Measurements from ENCODE around the gene VDR. TPM values are rescaled to one million over a fixed set of nuclear protein-coding genes. Genes with fewer than 3 reads are reported as not detected.
A peak's percentile ranks its signal among the peaks of the same experiment; 100 is the strongest.

The VDR gene
- polyA plus RNA-seq (29.0 to 94.7 TPM (median 43.3 TPM) in 3 replicates), polyA minus RNA-seq (39.0 to 158 TPM (median 72.7 TPM) in 3 replicates)
- 10.2 TPM for polyA plus RNA-seq (2011; ENCODE audit: low read depth)
- polyA plus RNA-seq (2011; cell fraction: cytosol; rRNA removed): 46.2 and 48.7 TPM in 2 replicates
- 69.6 and 86.5 TPM in 2 replicates for polyA plus RNA-seq (2011; cell fraction: nucleus; rRNA removed)
- polyA plus RNA-seq (2012; ENCODE audit: low replicate concordance): 19.7 and 55.7 TPM in 2 replicates
- polyA minus RNA-seq (2011; cell fraction: cytosol; rRNA and poly(A)+ RNA removed): 38.6 TPM
- 39.1 and 52.8 TPM in 2 replicates for polyA minus RNA-seq (2011; cell fraction: nucleus; rRNA and poly(A)+ RNA removed)

DNA sequence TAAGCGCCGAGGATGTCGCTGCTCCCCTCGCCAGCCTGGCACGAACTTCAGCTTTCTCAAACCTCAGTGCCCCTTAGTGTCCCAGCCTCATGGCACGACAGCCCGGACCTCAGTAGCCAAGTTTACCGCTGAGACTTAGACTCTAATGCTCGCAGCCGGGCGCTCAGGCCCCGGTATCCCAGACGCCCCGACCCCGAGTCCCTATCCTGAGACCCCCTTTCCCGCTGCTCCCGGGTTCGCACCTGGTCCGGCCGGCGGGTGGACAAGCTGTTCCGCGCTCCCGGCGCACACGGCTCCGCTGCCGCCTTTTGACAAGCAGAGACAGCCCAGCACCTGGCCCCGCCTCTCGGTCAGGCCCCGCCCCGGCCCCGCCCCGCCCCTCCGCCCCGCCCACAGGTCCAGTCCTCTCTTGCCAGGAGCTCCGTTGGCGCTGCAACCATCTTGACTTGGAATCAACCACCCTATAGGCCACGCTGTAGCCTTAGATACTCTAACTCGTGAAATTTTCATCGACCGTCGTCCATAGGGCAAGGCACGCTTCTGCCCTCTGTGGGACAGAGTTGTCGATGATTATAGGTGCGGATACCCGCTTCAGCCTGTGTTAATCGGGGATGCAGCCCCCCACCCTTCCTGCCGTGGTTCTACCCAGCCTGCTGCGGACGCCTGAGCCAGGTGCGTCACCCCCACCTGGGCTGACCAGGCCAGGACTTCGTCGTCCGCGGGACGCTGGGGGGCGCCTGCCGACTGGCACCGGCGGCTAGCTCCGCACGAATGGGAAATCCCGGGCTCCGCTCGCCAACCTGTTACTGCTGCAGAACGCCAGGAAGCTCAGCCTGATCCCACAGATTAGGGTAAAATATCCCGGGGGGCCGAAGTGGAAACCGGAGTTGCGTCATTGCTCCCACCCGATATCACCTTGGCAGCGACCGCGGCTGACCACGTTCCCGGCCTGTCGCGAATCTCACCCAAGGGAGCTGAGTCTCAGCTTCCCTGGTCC lies at the start of gene VDR:
TSS of gene VDR (minus strand) at position 282 of the 997 bp plus-strand sequence. CDS start 25,881 bp downstream, outside the sequence.
- H3K9ac ChIP-seq (ENCODE audit: control insufficient read depth, extremely low read depth, insufficient read depth, low read length): peak within 1 kb of the TSS; percentile 74
- FAIRE-seq (no peak), DNase-seq (ENCODE audit: low read depth, low spot score) (no peak)
- peaks cover 21% of the 10 kb centered on the region for H4K20me1 ChIP-seq (ENCODE audit: control insufficient read depth, extremely low read depth, insufficient read depth, low read length)
- peaks cover 9% of the 10 kb centered on the region for H3K9me1 ChIP-seq (ENCODE audit: control insufficient read depth, extremely low read depth, insufficient read depth, low read length)
- no peaks in the 10 kb centered on the region for H3K9me3 ChIP-seq (ENCODE audit: control insufficient read depth, low read depth, low read length)
- TF ChIP-seq EZH2 (IDR thresholded peaks at IDR 0.05; ENCODE audit: low read length) (no peak), CTCF (optimal IDR thresholded peaks at IDR 0.05 in 1 of 3, IDR thresholded peaks at IDR 0.05 in 1 of 3, conservative IDR thresholded peaks at IDR 0.05 in 1 of 3; ENCODE audit: extremely low read depth in 1 of 3, insufficient read depth in 2 of 3, low read length in 3 of 3) (peak; percentile 44 to 80 (median 47))
- peak within 1 kb of the TSS; percentile 98 for H2AFZ ChIP-seq (ENCODE audit: control insufficient read depth, low read length)
- dilution Hi-C loops (cut with MboI; ENCODE audit: extremely low pct_ligation_motif_present, low sequenced_read_pairs): no loop called here
- H3K79me2 ChIP-seq (ENCODE audit: control insufficient read depth, insufficient read depth, low read length): peaks cover 42% of the 10 kb centered on the region
- H3K4me2 ChIP-seq (ENCODE audit: control insufficient read depth, extremely low read depth, insufficient read depth, low read depth, low read length): peak within 1 kb of the TSS; percentile 99
- peaks cover 0 to 13% of the 10 kb centered on the region in 2 experiments for H3K36me3 ChIP-seq (ENCODE audit: control insufficient read depth in 2 of 2, extremely low read depth in 1 of 2, insufficient read depth in 2 of 2, low read length in 2 of 2)
- peaks cover 51% of the 10 kb centered on the region for H3K4me1 ChIP-seq (ENCODE audit: control insufficient read depth, extremely low read depth, insufficient read depth, low read length)
- H3K27ac ChIP-seq (ENCODE audit: control insufficient read depth, insufficient read depth, low read length): peak within 1 kb of the TSS; percentile 77
- H3K27me3 ChIP-seq (ENCODE audit: control insufficient read depth, extremely low read depth, insufficient read depth, low read length): no peaks in the 10 kb centered on the region
- H3K4me3 ChIP-seq (ENCODE audit: control insufficient read depth in 2 of 3, extremely low read depth in 1 of 3, insufficient read depth in 2 of 3, low read depth in 1 of 3, low read length in 3 of 3): peak within 1 kb of the TSS; percentile 73 to 90 (median 74)

DNA sequence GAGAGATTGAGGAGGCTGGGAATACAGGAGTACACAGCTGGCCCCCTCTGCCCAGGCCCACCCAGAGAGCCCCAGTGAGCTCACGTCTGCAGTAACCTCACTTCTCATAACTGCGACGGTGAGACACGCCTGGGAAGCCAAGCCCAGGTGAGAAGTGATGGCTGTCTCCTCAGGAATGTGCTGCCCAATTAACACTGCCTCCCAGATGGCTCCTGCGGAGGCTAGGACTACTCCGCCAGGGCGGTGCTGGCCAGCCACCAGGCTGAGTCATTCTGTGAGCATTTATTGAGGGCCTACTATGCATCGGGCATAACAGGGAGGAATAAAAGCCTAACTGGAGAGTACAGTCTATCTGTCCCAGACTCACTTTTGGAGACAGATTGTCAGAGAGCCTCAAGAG lies 49.3 kb upstream of the VDR start:
- Histone ChIP-seq H3K9ac (ENCODE audit: control insufficient read depth, extremely low read depth, insufficient read depth, low read length) (no peak overlapping the region), H3K9me1 (ENCODE audit: control insufficient read depth, extremely low read depth, insufficient read depth, low read length) (no peaks in the 10 kb centered on the region), H3K79me2 (ENCODE audit: control insufficient read depth, insufficient read depth, low read length) (no peaks in the 10 kb centered on the region), H3K4me2 (ENCODE audit: control insufficient read depth, extremely low read depth, insufficient read depth, low read depth, low read length) (peak overlapping the region; percentile 5), H3K9me3 (ENCODE audit: control insufficient read depth, low read depth, low read length) (no peaks in the 10 kb centered on the region), H4K20me1 (ENCODE audit: control insufficient read depth, extremely low read depth, insufficient read depth, low read length) (no peaks in the 10 kb centered on the region), H3K36me3 (ENCODE audit: control insufficient read depth in 2 of 2, extremely low read depth in 1 of 2, insufficient read depth in 2 of 2, low read length in 2 of 2) (no peaks in the 10 kb centered on the region), H2AFZ (ENCODE audit: control insufficient read depth, low read length) (no peak overlapping the region), H3K27ac (ENCODE audit: control insufficient read depth, insufficient read depth, low read length) (peak overlapping the region; percentile 16), H3K4me1 (ENCODE audit: control insufficient read depth, extremely low read depth, insufficient read depth, low read length) (peaks cover 47% of the 10 kb centered on the region), H3K4me3 (ENCODE audit: control insufficient read depth in 2 of 3, extremely low read depth in 1 of 3, insufficient read depth in 2 of 3, low read depth in 1 of 3, low read length in 3 of 3) (no peak overlapping the region), H3K27me3 (ENCODE audit: control insufficient read depth, extremely low read depth, insufficient read depth, low read length) (no peaks in the 10 kb centered on the region)
- no peak for TF ChIP-seq EZH2 (IDR thresholded peaks at IDR 0.05; ENCODE audit: low read length)
- no peak for TF ChIP-seq CTCF (optimal IDR thresholded peaks at IDR 0.05 in 1 of 3, IDR thresholded peaks at IDR 0.05 in 1 of 3, conservative IDR thresholded peaks at IDR 0.05 in 1 of 3; ENCODE audit: extremely low read depth in 1 of 3, insufficient read depth in 2 of 3, low read length in 3 of 3)
- FAIRE-seq (peak; percentile 96), DNase-seq (ENCODE audit: low read depth, low spot score) (no peak)
- dilution Hi-C loops (cut with MboI; ENCODE audit: extremely low pct_ligation_motif_present, low sequenced_read_pairs): no loop called here
